EH (cell line): ENCODE results near the gene CCP110.
A peak's percentile ranks its signal among the peaks of the same experiment; 100 is the strongest.

Experiments
- DNase-seq: peaks from one replicate; pipeline ENCODE4 v3.0.0-alpha.2; 2015; ENCODE audit warnings: low read depth

The CCP110 gene

DNA sequence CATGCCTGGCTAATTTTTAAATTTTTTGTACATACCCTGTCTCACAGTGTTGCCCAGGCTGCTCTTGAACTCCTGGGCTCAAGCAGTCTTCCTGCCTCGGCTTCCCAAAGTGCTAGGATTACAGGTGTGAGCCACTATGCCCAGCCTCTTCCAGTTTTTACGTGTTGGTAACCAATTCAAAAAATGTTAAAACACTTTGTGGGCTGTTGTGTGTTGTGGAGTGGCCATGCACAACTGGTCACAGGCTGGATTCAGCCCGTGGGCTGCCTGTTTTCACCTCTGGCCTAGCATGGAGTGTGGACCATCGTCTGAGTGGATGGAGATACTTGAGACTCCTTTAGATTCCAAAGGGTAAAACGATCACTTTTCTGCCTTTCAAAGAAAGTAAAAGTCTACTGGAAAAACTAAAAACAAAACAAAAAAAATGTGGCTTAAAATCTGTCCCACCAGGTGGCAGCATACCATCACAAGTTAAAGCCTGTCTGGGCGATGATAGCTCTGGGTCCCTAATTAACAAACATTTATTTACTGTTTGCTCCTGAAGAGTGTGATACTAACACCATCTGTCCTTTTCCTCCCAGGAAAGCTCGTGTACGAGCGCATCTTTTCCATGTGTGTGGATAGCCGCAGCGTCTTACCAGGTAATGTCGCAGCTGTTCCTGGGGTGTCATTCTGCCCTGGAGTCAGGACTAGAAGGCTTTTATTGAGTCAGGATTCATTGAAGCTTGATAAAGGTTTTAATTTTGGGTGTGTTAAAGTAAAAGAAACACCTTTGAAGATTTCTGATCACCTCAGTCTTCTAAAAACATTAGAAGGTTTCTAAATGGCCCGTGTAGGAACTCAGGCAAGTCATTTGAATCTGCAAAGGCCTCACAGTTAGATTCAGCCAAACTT lies 77.6 kb downstream of the CCP110 start:
- DNase-seq, result peak; percentile 36
